Iris pigment epithelial cell (primary cell): ENCODE data around the gene LRRC14B.
"Not testable (repeated sequence)": the region's sequence is repeated elsewhere in the genome, so short reads cannot be mapped to it uniquely, and the experiment has no call there.

Experiments used
- DNase-seq: peaks from one replicate; pipeline ENCODE4 v3.0.0-alpha.2; 2011; ENCODE audit warnings: low read depth

The LRRC14B gene

GRCh38 chr5:160173-160510 lies 31.2 kb upstream of the LRRC14B start:
- peak; percentile 32 for DNase-seq

- DNase-seq: no peak
Observed at GRCh38 chr5:160921-161802, 30.1 kb upstream of the LRRC14B start.

GRCh38 chr5:161803-162110 lies 29.5 kb upstream of the LRRC14B start:
- no peak for DNase-seq

- DNase-seq: no peak
Observed at GRCh38 chr5:162190-162564, 29.1 kb upstream of the LRRC14B start.

GRCh38 chr5:162565-163337 lies 28.5 kb upstream of the LRRC14B start:
- no peak for DNase-seq

GRCh38 chr5:163338-163620 lies 28.0 kb upstream of the LRRC14B start:
- DNase-seq: no peak

- DNase-seq: no peak
Observed at GRCh38 chr5:163841-164240, 27.5 kb upstream of the LRRC14B start.

- no peak for DNase-seq
Observed at GRCh38 chr5:164244-164643, 27.1 kb upstream of the LRRC14B start.

- not testable (repeated sequence) for DNase-seq
Observed at GRCh38 chr5:164783-165182, 26.5 kb upstream of the LRRC14B start.

GRCh38 chr5:166441-167372 lies 24.6 kb upstream of the LRRC14B start:
- DNase-seq: no peak

- no peak for DNase-seq
Observed at GRCh38 chr5:167511-167910, 23.8 kb upstream of the LRRC14B start.

- peak; percentile 85 for DNase-seq
Observed at GRCh38 chr5:167982-168660, 23.2 kb upstream of the LRRC14B start.

GRCh38 chr5:169071-169727 lies 22.1 kb upstream of the LRRC14B start:
- DNase-seq: peak; percentile 20

GRCh38 chr5:169728-170094 lies 21.6 kb upstream of the LRRC14B start:
- DNase-seq: no peak

- DNase-seq: no peak
Observed at GRCh38 chr5:170971-171800, 20.1 kb upstream of the LRRC14B start.

- DNase-seq: no peak
Observed at GRCh38 chr5:171801-172331, 19.4 kb upstream of the LRRC14B start.

- DNase-seq: no peak
Observed at GRCh38 chr5:172421-172820, 18.9 kb upstream of the LRRC14B start.

- DNase-seq: no peak
Observed at GRCh38 chr5:172841-173251, 18.4 kb upstream of the LRRC14B start.

- DNase-seq: no peak
Observed at GRCh38 chr5:173392-174290, 17.7 kb upstream of the LRRC14B start.

- DNase-seq: no peak
Observed at GRCh38 chr5:174291-174600, 17.0 kb upstream of the LRRC14B start.
